ENCODE data around the gene ATAD5. TPM values are rescaled to one million over a fixed set of nuclear protein-coding genes. Genes with fewer than 3 reads are reported as not detected.

Gene ATAD5
- total RNA-seq, 4 donors from 2014 or later: 1.2 to 1.7 (median 1.4) TPM

GRCh38 chr17:30913955-30914354 is 82.2 kb downstream of the ATAD5 start:
- H3K4me1 ChIP-seq: no peaks in the 10 kb centered on the region
- no peak overlapping the region for H3K27ac ChIP-seq
- TF ChIP-seq CTCF (IDR thresholded peaks at IDR 0.05) (no peak), EP300 (IDR thresholded peaks at IDR 0.05) (no peak), POLR2A (IDR thresholded peaks at IDR 0.05) (no peak)
- peaks cover 0 to 4% (median 0%) of the 10 kb centered on the region in 3 donors for H3K36me3 ChIP-seq
- DNase-seq (ENCODE audit: low spot score in 2 of 2): no peak
- H3K9me3 ChIP-seq: no peaks in the 10 kb centered on the region
- no peaks in the 10 kb centered on the region for H3K27me3 ChIP-seq
- H3K4me3 ChIP-seq: no peak overlapping the region

- no peak overlapping the region for H3K4me3 ChIP-seq
- DNase-seq (ENCODE audit: low spot score in 2 of 2): no peak
- H3K27ac ChIP-seq: no peak overlapping the region
- TF ChIP-seq EP300 (IDR thresholded peaks at IDR 0.05) (no peak), CTCF (IDR thresholded peaks at IDR 0.05) (no peak), POLR2A (IDR thresholded peaks at IDR 0.05) (no peak)
- H3K9me3 ChIP-seq: no peaks in the 10 kb centered on the region
- H3K4me1 ChIP-seq: no peaks in the 10 kb centered on the region
- 76 to 80% methylated on average over 5 of the region's 5 CpGs for WGBS, 2 donors
- peaks cover 0 to under 1% of the 10 kb centered on the region in 2 donors for H3K27me3 ChIP-seq
- no peaks in the 10 kb centered on the region for H3K36me3 ChIP-seq
These were observed 84.3 kb downstream of the ATAD5 start for GRCh38 chr17:30915833-30916611.

- H3K27ac ChIP-seq: no peak overlapping the region
These were observed 85.3 kb downstream of the ATAD5 start for GRCh38 chr17:30917050-30917449.

GRCh38 chr17:30920282-30920681 is 88.5 kb downstream of the ATAD5 start:
- H3K9me3 ChIP-seq: no peaks in the 10 kb centered on the region
- DNase-seq (ENCODE audit: low spot score in 2 of 2): no peak
- H3K4me3 ChIP-seq: no peak overlapping the region
- 27 to 31% methylated on average over 4 of the region's 4 CpGs for WGBS, 2 donors
- TF ChIP-seq EP300 (IDR thresholded peaks at IDR 0.05) (no peak), POLR2A (IDR thresholded peaks at IDR 0.05) (no peak), CTCF (IDR thresholded peaks at IDR 0.05) (no peak)
- no peaks in the 10 kb centered on the region for H3K36me3 ChIP-seq
- H3K27ac ChIP-seq: no peak overlapping the region
- H3K27me3 ChIP-seq: peaks cover 0 to 39% of the 10 kb centered on the region in 2 donors
- H3K4me1 ChIP-seq: peaks cover 0 to 17% (median 9%) of the 10 kb centered on the region in 4 donors

More at GRCh38 chr17:30917050-30917449, 85.3 kb downstream of the ATAD5 start:
- TF ChIP-seq CTCF (IDR thresholded peaks at IDR 0.05) (no peak), EP300 (IDR thresholded peaks at IDR 0.05) (no peak)
- no peaks in the 10 kb centered on the region for H3K9me3 ChIP-seq
- no peak overlapping the region for H3K4me3 ChIP-seq
- H3K27me3 ChIP-seq: peaks cover 0 to 8% of the 10 kb centered on the region in 2 donors
- no peaks in the 10 kb centered on the region for H3K36me3 ChIP-seq
- H3K4me1 ChIP-seq: peaks cover 0 to 7% (median 1%) of the 10 kb centered on the region in 4 donors
- DNase-seq (ENCODE audit: low spot score in 2 of 2): no peak

GRCh38 chr17:30920683-30921543 is 89.1 kb downstream of the ATAD5 start:
- H3K4me3 ChIP-seq: peak overlapping the region in 2 of 4 donors; percentile 41 to 54

More at GRCh38 chr17:30920683-30921543, 89.1 kb downstream of the ATAD5 start:
- H3K9me3 ChIP-seq: no peaks in the 10 kb centered on the region
- TF ChIP-seq POLR2A (IDR thresholded peaks at IDR 0.05): no peak
- H3K36me3 ChIP-seq: no peaks in the 10 kb centered on the region
- no peak overlapping the region for H3K27ac ChIP-seq
- no peak for DNase-seq (ENCODE audit: low spot score in 2 of 2)
- H3K4me1 ChIP-seq: peaks cover 0 to 17% (median 9%) of the 10 kb centered on the region in 4 donors
- H3K27me3 ChIP-seq: peaks cover 0 to 44% of the 10 kb centered on the region in 2 donors
- 78 to 80% methylated on average over 11 of the region's 11 CpGs for WGBS, 2 donors

Data from tibial nerve (tissue), 4 donors.